Measurements from ENCODE around the gene NUP214. TPM values are rescaled to one million over a fixed set of nuclear protein-coding genes. Genes with fewer than 3 reads are reported as not detected.

NUP214 gene
- total RNA-seq, 1 experiment from 2014 or later: 35.5 TPM

- POLR2A ChIA-PET: interaction anchor here (0.6 kb wide), 1 partner anchor 187 kb away, joined by 3 read pairs; no protein-coding TSS in a partner anchor
- TF ChIP-seq MAX (IDR thresholded peaks at IDR 0.05) (no peak), EGR1 (IDR thresholded peaks at IDR 0.05; ENCODE audit: low read depth) (no peak), ATF3 (IDR thresholded peaks at IDR 0.05) (no peak), TCF7L2 (IDR thresholded peaks at IDR 0.05; ENCODE audit: borderline replicate concordance, extremely low read depth, insufficient read depth, insufficient read length) (no peak), CTCF (IDR thresholded peaks at IDR 0.05 in 2 of 3, conservative IDR thresholded peaks at IDR 0.05 in 1 of 3; ENCODE audit: borderline replicate concordance in 1 of 3, insufficient read depth in 1 of 3, low read depth in 2 of 3, low read length in 2 of 3) (no peak), RAD21 (IDR thresholded peaks at IDR 0.05; ENCODE audit: low read depth) (no peak), FOSL1 (IDR thresholded peaks at IDR 0.05; ENCODE audit: low read depth) (no peak), ELF1 (IDR thresholded peaks at IDR 0.05; ENCODE audit: borderline replicate concordance, low read depth) (no peak), ZFX (IDR thresholded peaks at IDR 0.05) (no peak), CBX3 (IDR thresholded peaks at IDR 0.05; ENCODE audit: low read depth) (no peak), JUND (IDR thresholded peaks at IDR 0.05) (no peak), SRF (IDR thresholded peaks at IDR 0.05; ENCODE audit: low read depth) (no peak), CEBPB (IDR thresholded peaks at IDR 0.05; ENCODE audit: low read depth) (no peak), REST (IDR thresholded peaks at IDR 0.05; ENCODE audit: low read depth) (no peak), YY1 (IDR thresholded peaks at IDR 0.05; ENCODE audit: extremely low read depth, insufficient replicate concordance, low read depth, low read length) (no peak)
- Histone ChIP-seq H3K9ac (ENCODE audit: low read length) (no peak overlapping the region), H3K9me2 (ENCODE audit: insufficient read depth) (no peaks in the 10 kb centered on the region), H3K4me3 (replicated peaks in 1 of 2; ENCODE audit: low read depth in 1 of 2, low read length in 2 of 2) (no peak overlapping the region), H3K27ac (ENCODE audit: low read depth, low read length) (no peak overlapping the region), H4K20me1 (ENCODE audit: insufficient read depth) (no peaks in the 10 kb centered on the region), H3K4me1 (ENCODE audit: control insufficient read depth in 1 of 2, insufficient read depth in 2 of 2, low read length in 2 of 2) (no peaks in the 10 kb centered on the region), H3K79me2 (ENCODE audit: insufficient read depth, low read length) (no peaks in the 10 kb centered on the region), H2AFZ (ENCODE audit: low read depth, low read length, poor library complexity, severe bottlenecking) (no peak overlapping the region), H3K36me3 (ENCODE audit: control insufficient read depth in 1 of 2, insufficient read depth in 2 of 2, low read length in 2 of 2) (peaks cover 59 to 66% of the 10 kb centered on the region in 2 experiments), H3K9me3 (ENCODE audit: control insufficient read depth in 1 of 2, insufficient read depth in 1 of 2, low read depth in 1 of 2, low read length in 2 of 2) (no peaks in the 10 kb centered on the region), H3K27me3 (ENCODE audit: insufficient read depth, low read length) (no peaks in the 10 kb centered on the region), H3K4me2 (ENCODE audit: low read length) (no peak overlapping the region)
- CTCF ChIA-PET: no interaction called here
- RAD21 ChIA-PET (ENCODE audit: low non-redundant PET in 1 of 2, low total read pairs in 2 of 2, uncharacterized antibody in 2 of 2, unreplicated experiment in 2 of 2): no interaction called here
- intact Hi-C loops (cut with micrococcal nuclease): no loop called here
- ATAC-seq (no peak), DNase-seq (ENCODE audit: low read depth, low spot score) (no peak)
- BruUV-seq (replicated peaks): no TSS peak
Observed at GRCh38 chr9:131146186-131146585, 20.8 kb downstream of the NUP214 start.
